Measurements from ENCODE around the gene PRCD.

GRCh38 chr17:76538281-76538931 is 1.4 kb upstream of the PRCD start:
- TF ChIP-seq CTCF (IDR thresholded peaks at IDR 0.05) (no peak), POLR2A (IDR thresholded peaks at IDR 0.05) (no peak)

Data from right lobe of liver (tissue), 4 donors.